H1 (cell line): ENCODE data around the gene CYP4B1. TPM values are rescaled to one million over a fixed set of nuclear protein-coding genes. Genes with fewer than 3 reads are reported as not detected.

ENCODE experiments used
- CTCF ChIA-PET: fragments of 300-600 bp; sonication (Branson Sonifier 250); formaldehyde crosslinking; loops from one replicate; lab custom pipeline; 2021; ENCODE audit not compliant: partially characterized antibody; lab: Charles Lee
- POLR2A ChIA-PET: fragments of 300-600 bp; sonication (Branson Sonifier 250); formaldehyde crosslinking; loops from one replicate; lab custom pipeline; 2021; ENCODE audit warnings: inconsistent platforms; ENCODE audit not compliant: partially characterized antibody; lab: Charles Lee
- DNase-seq, 2 experiments: peaks; one replicate each; pipeline versions ENCODE4 v3.0.0 to v3.0.0-alpha.2; 2010 to 2022; ENCODE audit warnings: low spot score in 2 of 2, low read depth in 1 of 2, mixed read lengths in 1 of 2
- FAIRE-seq: peaks from 2 replicates; lab custom pipeline; 2011; peaks lifted over from hg19 to GRCh38; lab: Jason Lieb, UNC
- H2AFZ ChIP-seq: 2 replicates; pipeline ENCODE4 v1.8.1; 2012; ENCODE audit warnings: low read length, inconsistent platforms
- H2AK5ac ChIP-seq: 2 replicates; pipeline ENCODE4 v1.6.1; 2013; ENCODE audit warnings: low read depth, low read length
- H2BK120ac ChIP-seq: replicated peaks from 2 replicates; pipeline ENCODE3; 2013; ENCODE audit warnings: low read depth, low read length, inconsistent platforms
- H2BK12ac ChIP-seq: 2 replicates; pipeline ENCODE4 v1.6.1; 2013; ENCODE audit warnings: low read depth, low read length
- H2BK15ac ChIP-seq: 2 replicates; pipeline ENCODE4 v1.6.1; 2013; ENCODE audit warnings: low read length
- H2BK20ac ChIP-seq: 2 replicates; pipeline ENCODE4 v1.6.1; 2013; ENCODE audit warnings: low read length
- H2BK5ac ChIP-seq: 2 replicates; pipeline ENCODE4 v1.6.1; 2013; ENCODE audit warnings: low read depth, low read length
- H3K14ac ChIP-seq: 2 replicates; pipeline ENCODE4 v1.6.1; 2013; ENCODE audit warnings: inconsistent platforms; ENCODE audit not compliant: insufficient read length
- H3K18ac ChIP-seq: 2 replicates; pipeline ENCODE4 v1.6.1; 2013; ENCODE audit warnings: low read length; ENCODE audit errors: extremely low read depth
- H3K23ac ChIP-seq: 2 replicates; pipeline ENCODE4 v1.6.1; 2013; ENCODE audit warnings: inconsistent platforms; ENCODE audit not compliant: insufficient read length
- H3K23me2 ChIP-seq: 2 replicates; pipeline ENCODE4 v1.6.1; 2013; ENCODE audit warnings: low read depth, low read length
- H3K27ac ChIP-seq: 2 replicates; pipeline ENCODE4 v1.6.1; 2011; ENCODE audit warnings: low read depth, low read length, inconsistent platforms
- H3K27me3 ChIP-seq, 4 experiments: replicated peaks in 1 of 4; 1 replicate in 1 of 4; 2 replicates in 3 of 4; pipeline versions ENCODE4 v1.6.1 to v1.8.1; 2011 to 2013; ENCODE audit warnings: low read length in 3 of 4, mild to moderate bottlenecking in 3 of 4, inconsistent platforms in 2 of 4, mixed read lengths in 2 of 4, moderate library complexity in 1 of 4; ENCODE audit not compliant: control insufficient read depth in 3 of 4, insufficient read depth in 3 of 4; ENCODE audit errors: extremely low read depth in 1 of 4
- H3K36me3 ChIP-seq, 4 experiments: 2 replicates each; pipeline versions ENCODE4 v1.6.1 to v1.8.1; 2011 to 2013; ENCODE audit warnings: mild to moderate bottlenecking in 4 of 4, low read length in 3 of 4, moderate library complexity in 2 of 4, control low read depth in 1 of 4, inconsistent platforms in 1 of 4; ENCODE audit not compliant: insufficient read depth in 4 of 4, control insufficient read depth in 2 of 4
- H3K4ac ChIP-seq: replicated peaks from 2 replicates; pipeline ENCODE3; 2013; ENCODE audit warnings: low read length, low read depth, mixed read lengths, inconsistent platforms; ENCODE audit not compliant: insufficient read length
- H3K4me1 ChIP-seq, 4 experiments: replicated peaks in 1 of 4; 1 replicate in 1 of 4; 2 replicates in 3 of 4; pipeline versions ENCODE4 v1.6.1 to v1.8.1; 2011 to 2013; ENCODE audit warnings: low read length in 3 of 4, inconsistent platforms in 2 of 4, mixed read lengths in 1 of 4; ENCODE audit not compliant: insufficient read depth in 4 of 4, control insufficient read depth in 3 of 4
- H3K4me2 ChIP-seq, 2 experiments: 2 replicates each; pipeline versions ENCODE4 v1.6.1 to v1.8.1; 2011 to 2013; ENCODE audit warnings: low read depth in 2 of 2, low read length in 2 of 2, control low read depth in 1 of 2, inconsistent platforms in 1 of 2, mild to moderate bottlenecking in 1 of 2; ENCODE audit not compliant: insufficient read depth in 1 of 2
- H3K4me3 ChIP-seq, 4 experiments: fragments of 200-600, 300-600 bp in 1 of 4; sonication (generic), shearing (Covaris generic), sonication (Bioruptor Twin) in 1 of 4; 2 replicates each; pipeline versions ENCODE4 v1.5.1 to v1.8.1; 2011 to 2016; ENCODE audit warnings: low read length in 4 of 4, low read depth in 3 of 4, control low read depth in 2 of 4, inconsistent platforms in 2 of 4, mild to moderate bottlenecking in 2 of 4, mixed read lengths in 1 of 4, moderate library complexity in 1 of 4; ENCODE audit not compliant: insufficient read depth in 2 of 4; ENCODE audit errors: extremely low read depth in 1 of 4
- H3K56ac ChIP-seq: replicated peaks from 2 replicates; pipeline ENCODE3; 2013; ENCODE audit warnings: low read depth, mild to moderate bottlenecking, mixed read lengths, low read length, inconsistent platforms; ENCODE audit not compliant: insufficient read length
- H3K79me1 ChIP-seq: 2 replicates; pipeline ENCODE4 v1.6.1; 2013; ENCODE audit warnings: low read depth, low read length, control low read depth
- H3K79me2 ChIP-seq, 2 experiments: 2 replicates each; pipeline versions ENCODE4 v1.6.1 to v1.8.1; 2012 to 2013; ENCODE audit warnings: low read length in 2 of 2, mild to moderate bottlenecking in 2 of 2, inconsistent platforms in 1 of 2; ENCODE audit not compliant: insufficient read depth in 2 of 2, control insufficient read depth in 1 of 2
- H3K9ac ChIP-seq, 4 experiments: replicated peaks in 1 of 4; 1 replicate in 1 of 4; 2 replicates in 3 of 4; pipeline versions ENCODE4 v1.6.1 to v1.8.1; 2011 to 2013; ENCODE audit warnings: low read depth in 3 of 4, low read length in 3 of 4, control low read depth in 2 of 4, mild to moderate bottlenecking in 2 of 4, moderate library complexity in 2 of 4, inconsistent platforms in 1 of 4; ENCODE audit errors: extremely low read depth in 1 of 4
- H3K9me3 ChIP-seq, 2 experiments: 2 replicates each; pipeline versions ENCODE4 v1.6.1 to v1.8.1; 2012 to 2013; ENCODE audit warnings: mild to moderate bottlenecking in 2 of 2, moderate library complexity in 2 of 2, control low read depth in 1 of 2, inconsistent platforms in 1 of 2, low read depth in 1 of 2, low read length in 1 of 2, mixed read lengths in 1 of 2; ENCODE audit not compliant: insufficient read depth in 2 of 2
- H4K20me1 ChIP-seq, 2 experiments: replicated peaks in 1 of 2; 2 replicates each; pipeline versions ENCODE3 to v1.8.1; 2011 to 2013; ENCODE audit warnings: inconsistent platforms in 2 of 2, low read length in 2 of 2, mild to moderate bottlenecking in 1 of 2; ENCODE audit not compliant: insufficient read depth in 2 of 2, control insufficient read depth in 1 of 2
- H4K5ac ChIP-seq: 2 replicates; pipeline ENCODE4 v1.6.1; 2013; ENCODE audit warnings: low read length, low read depth, mixed read lengths, inconsistent platforms; ENCODE audit not compliant: insufficient read length
- H4K8ac ChIP-seq: 2 replicates; pipeline ENCODE4 v1.8.0; 2013; ENCODE audit warnings: mild to moderate bottlenecking, moderate library complexity, low read length, inconsistent platforms; ENCODE audit not compliant: insufficient read depth; ENCODE audit errors: extremely low read depth
- H4K91ac ChIP-seq: replicated peaks from 2 replicates; pipeline ENCODE3; 2013; ENCODE audit warnings: low read length, mixed read lengths, inconsistent platforms; ENCODE audit not compliant: insufficient read length
- CHD2 ChIP-seq: IDR thresholded peaks from 2 replicates; pipeline ENCODE4 v1.6.1; 2012; ENCODE audit warnings: low read length, improper control_type of control experiment
- EGR1 ChIP-seq: IDR thresholded peaks from 2 replicates; pipeline ENCODE4 v1.6.1; 2011; ENCODE audit warnings: low read depth, low read length, borderline replicate concordance
- HDAC2 ChIP-seq, 2 experiments: fragments of 300-600 bp in 1 of 2; sonication (generic) in 1 of 2; IDR thresholded peaks; 2 replicates each; pipeline ENCODE4 v1.6.1; 2011 to 2012; ENCODE audit warnings: low read depth in 2 of 2, low read length in 2 of 2, mild to moderate bottlenecking in 2 of 2, moderate library complexity in 2 of 2, borderline replicate concordance in 1 of 2, inconsistent platforms in 1 of 2
- JUND ChIP-seq: IDR thresholded peaks from 2 replicates; pipeline ENCODE4 v1.6.1; 2011; ENCODE audit warnings: mild to moderate bottlenecking, improper control_type of control experiment, low read length
- MAFK ChIP-seq: IDR thresholded peaks from 2 replicates; pipeline ENCODE4 v1.6.1; 2012; ENCODE audit warnings: low read depth, mild to moderate bottlenecking, improper control_type of control experiment, low read length
- MAX ChIP-seq: IDR thresholded peaks from 2 replicates; pipeline ENCODE4 v1.6.1; 2012; ENCODE audit warnings: inconsistent platforms
- NANOG ChIP-seq: IDR thresholded peaks from 2 replicates; pipeline ENCODE4 v1.6.1; 2011; ENCODE audit warnings: low read length, low read depth, mild to moderate bottlenecking, inconsistent platforms; ENCODE audit not compliant: insufficient read depth, poor library complexity, severe bottlenecking
- POLR2A ChIP-seq, 2 experiments: IDR thresholded peaks; 1 replicate in 1 of 2; 2 replicates in 1 of 2; pipeline ENCODE4 v1.6.1; 2011; ENCODE audit warnings: low read depth in 2 of 2, low read length in 2 of 2, mild to moderate bottlenecking in 2 of 2; ENCODE audit errors: control extremely low read depth in 1 of 2
- RFX5 ChIP-seq: IDR thresholded peaks from 2 replicates; pipeline ENCODE4 v1.6.1; 2011; ENCODE audit warnings: low read depth, low read length, improper control_type of control experiment, borderline replicate concordance
- RNF2 ChIP-seq: fragments of 200-900, 300-1000 bp; sonication (generic); IDR thresholded peaks from 2 replicates; pipeline ENCODE4 v1.7.1; 2016; ENCODE audit warnings: borderline replicate concordance, low read depth, mild to moderate bottlenecking, antibody characterized with exemption, low read length; ENCODE audit not compliant: poor library complexity, severe bottlenecking; ENCODE audit errors: missing control alignments
- SRF ChIP-seq: IDR thresholded peaks from 2 replicates; pipeline ENCODE4 v1.6.1; 2011; ENCODE audit warnings: mild to moderate bottlenecking, low read depth, low read length, moderate library complexity
- TAF7 ChIP-seq: optimal IDR thresholded peaks from 2 replicates; pipeline ENCODE3; 2011; ENCODE audit warnings: low read depth, mild to moderate bottlenecking, inconsistent platforms, low read length, moderate library complexity, borderline replicate concordance
- ZNF274 ChIP-seq: IDR thresholded peaks from 2 replicates; pipeline ENCODE4 v1.7.0; 2012; ENCODE audit warnings: low read length, borderline replicate concordance; ENCODE audit errors: extremely low read depth
- WGBS, 2 experiments: shearing (Covaris generic) in 1 of 2; methylation state at CpG; one replicate each; pipeline versions ENCODE4 v1.1.6 to v1.1.7; 2013 to 2015; ENCODE audit warnings: low lambda C conversion rate in 2 of 2, mixed read lengths in 2 of 2, inconsistent platforms in 1 of 2, low coverage in 1 of 2, missing lambda C conversion rate in 1 of 2; ENCODE audit not compliant: insufficient replicate concordance in 2 of 2, insufficient coverage in 1 of 2, insufficient read length in 1 of 2; ENCODE audit errors: extremely low coverage in 1 of 2, missing lambda C conversion rate in 1 of 2; 5-methylcytosine and 5-hydroxymethylcytosine counted together
- polyA plus RNA-seq, 7 experiments: library from polyadenylated mRNA; depleted of rRNA in 3 of 7; stranded (reverse) in 5 of 7; unstranded in 2 of 7; fragments of >200 nt in 5 of 7; fragments of 200-250 nt in 2 of 7; gene quantifications; 1 replicate in 5 of 7; 2 replicates in 1 of 7; 4 replicates in 1 of 7; pipeline versions ENCODE4 v1.2.1 to v1.2.3, GENCODE V29; 2011 to 2013; ENCODE audit warnings: missing spikeins in 2 of 7, mixed read lengths in 2 of 7
- total RNA-seq: library from RNA; stranded (reverse); fragmentation: NEBNext Ultra II Directional; extraction: Animal tissue kit (Norgen Biotek cat#: 25700); gene quantifications from 2 replicates; pipeline ENCODE4 v1.2.1, GENCODE V29; 2021

The CYP4B1 gene
- total and polyA plus RNA-seq, 2 of the 8 experiments (the other 6 are each of a cell fraction or from before 2014, with no cell fraction given) = 0.23 TPM; not detected in 1

- Histone ChIP-seq H4K5ac (no peak overlapping the region), H2BK5ac (no peak overlapping the region), H3K14ac (no peak overlapping the region), H3K4me3 (no peak overlapping the region), H2AK5ac (no peak overlapping the region; the same call in 1 of the 2 replicates), H2AFZ (no peak overlapping the region), H3K23ac (no peak overlapping the region), H3K9me3 (no peaks in the 10 kb centered on the region), H3K4ac (no peak overlapping the region), H3K23me2 (no peaks in the 10 kb centered on the region; the same call in 1 of the 2 replicates), H4K20me1 (no peaks in the 10 kb centered on the region), H2BK120ac (no peak overlapping the region), H3K27ac (no peak overlapping the region), H3K27me3 (peaks cover 0 to 1% (median 0%) of the 10 kb centered on the region in 4 experiments; a peak in 1 of 7 replicates), H2BK15ac (no peak overlapping the region), H4K8ac (no peak overlapping the region), H3K4me2 (no peak overlapping the region), H2BK12ac (no peak overlapping the region), H4K91ac (no peak overlapping the region), H3K56ac (no peak overlapping the region), H3K18ac (no peak overlapping the region), H3K79me2 (no peaks in the 10 kb centered on the region), H3K9ac (no peak overlapping the region), H3K4me1 (peaks cover 0 to 6% (median 4%) of the 10 kb centered on the region in 4 experiments; a peak in 4 of 7 replicates), H2BK20ac (no peak overlapping the region), H3K36me3 (no peaks in the 10 kb centered on the region), H3K79me1 (no peaks in the 10 kb centered on the region)
- 92% methylated on average over 5 of the region's 5 CpGs; no CpG with 5 or more reads in 1 of the 2 experiments for WGBS, 2 experiments
- DNase-seq = no peak
- ChIA-PET POLR2A (no interaction called here), CTCF (interaction anchor here (0.8 kb wide), 1 partner anchor 15 kb away, joined by 4 read pairs; no protein-coding TSS in a partner anchor)
- no peak for FAIRE-seq
- no peak for TF ChIP-seq MAX
- TF ChIP-seq SRF = no peak
- no peak for TF ChIP-seq CHD2
- TF ChIP-seq EGR1 = no peak
- no peak for TF ChIP-seq RNF2
- TF ChIP-seq JUND = no peak
- TF ChIP-seq NANOG = no peak
- no peak for TF ChIP-seq MAFK
- TF ChIP-seq POLR2A (IDR thresholded peaks at IDR 0.05; ENCODE audit: control extremely low read depth in 1 of 2, low read depth in 2 of 2, low read length in 2 of 2) = no peak
- TF ChIP-seq TAF7 = no peak
- no peak for TF ChIP-seq ZNF274
- no peak for TF ChIP-seq HDAC2 (IDR thresholded peaks at IDR 0.05; ENCODE audit: borderline replicate concordance in 1 of 2, low read depth in 2 of 2, low read length in 2 of 2)
- TF ChIP-seq RFX5 = no peak
Observed at GRCh38 chr1:46820560-46821060, 21.8 kb downstream of the CYP4B1 start.
